HepG2 (cell line): ENCODE results near the gene CAMTA1. TPM values are rescaled to one million over a fixed set of nuclear protein-coding genes. Genes with fewer than 3 reads are reported as not detected.

ENCODE experiments used
- ATAC-seq: fragments of 200-7000 bp; cut with Tn5 transposase; 3 replicates; pipeline ENCODE4 v1.9.1; 2020; ENCODE audit warnings: mild to moderate bottlenecking, moderate library complexity
- BruUV-seq: library from RNA; stranded (reverse); fragments of 400-500 nt; replicated peaks from 2 replicates; lab custom pipeline; 2021; lab: Mats Ljungman, UMichigan
- CTCF ChIA-PET: fragments of 300-600 bp; formaldehyde crosslinking; extraction: SDS; loops from one replicate; lab custom pipeline; 2021; ENCODE audit warnings: low total read pairs, inconsistent platforms, low intra/inter-chr PET ratio; lab: Yijun Ruan, JAX
- POLR2A ChIA-PET: fragments of 350-600 bp; sonication (Branson Sonifier 250); formaldehyde crosslinking; loops from one replicate; lab custom pipeline; 2020; ENCODE audit warnings: antibody characterized with exemption, inconsistent platforms; lab: Yijun Ruan, JAX
- DNase-seq: peaks from one replicate; pipeline ENCODE4 v3.0.0-alpha.2; 2015; ENCODE audit warnings: low spot score
- FAIRE-seq: peaks from 3 replicates; lab custom pipeline; 2011; peaks lifted over from hg19 to GRCh38; lab: Jason Lieb, UNC
- H2AFZ ChIP-seq: one replicate; pipeline ENCODE4 v1.6.1; 2011; ENCODE audit warnings: low read length, inconsistent platforms
- H3K27ac ChIP-seq: fragments of 300-600 bp; 3 replicates; pipeline ENCODE4 v1.8.0; 2011; ENCODE audit warnings: mixed run types, mild to moderate bottlenecking, mixed read lengths, low read length, inconsistent platforms; ENCODE audit not compliant: insufficient read depth; ENCODE audit errors: extremely low read length
- H3K27me3 ChIP-seq, 2 experiments: fragments of 200-600 bp in 1 of 2; 2 replicates in 1 of 2; 3 replicates in 1 of 2; pipeline versions ENCODE4 v1.6.0 to v1.8.0; 2011; ENCODE audit warnings: low read length in 2 of 2, mild to moderate bottlenecking in 2 of 2, moderate library complexity in 2 of 2, inconsistent platforms in 1 of 2; ENCODE audit not compliant: insufficient read depth in 2 of 2, control insufficient read depth in 1 of 2
- H3K36me3 ChIP-seq, 2 experiments: fragments of 200-600 bp in 1 of 2; replicated peaks in 1 of 2; 2 replicates in 1 of 2; 3 replicates in 1 of 2; pipeline versions ENCODE4 v1.5.1 to v1.8.0; 2011; ENCODE audit warnings: low read length in 2 of 2, inconsistent platforms in 1 of 2; ENCODE audit not compliant: insufficient read depth in 2 of 2, control insufficient read depth in 1 of 2
- H3K4me1 ChIP-seq: 2 replicates; pipeline ENCODE4 v1.5.1; 2012; ENCODE audit warnings: low read length, inconsistent platforms; ENCODE audit not compliant: insufficient read depth
- H3K4me2 ChIP-seq: 2 replicates; pipeline ENCODE4 v1.6.0; 2011; ENCODE audit warnings: low read depth, low read length, inconsistent platforms
- H3K4me3 ChIP-seq, 3 experiments: fragments of 200-600 bp in 1 of 3; sonication (generic), shearing (Covaris generic) in 1 of 3; replicated peaks in 1 of 3; 2 replicates each; pipeline ENCODE4 v1.5.1; 2011 to 2016; ENCODE audit warnings: low read length in 3 of 3, inconsistent platforms in 2 of 3, low read depth in 2 of 3, mild to moderate bottlenecking in 2 of 3, control low read depth in 1 of 3, mixed read lengths in 1 of 3; ENCODE audit not compliant: insufficient read depth in 1 of 3
- H3K79me2 ChIP-seq: one replicate; pipeline ENCODE4 v1.6.1; 2011; ENCODE audit warnings: low read length, inconsistent platforms; ENCODE audit not compliant: insufficient read depth
- H3K9ac ChIP-seq: 2 replicates; pipeline ENCODE4 v1.6.0; 2011; ENCODE audit warnings: mild to moderate bottlenecking, low read depth, low read length, inconsistent platforms; ENCODE audit not compliant: insufficient read depth
- H3K9me3 ChIP-seq: 2 replicates; pipeline ENCODE4 v1.5.1; 2012; ENCODE audit warnings: mild to moderate bottlenecking, low read length
- H4K20me1 ChIP-seq: 2 replicates; pipeline ENCODE4 v1.6.0; 2011; ENCODE audit warnings: inconsistent platforms, mild to moderate bottlenecking, low read length, moderate library complexity; ENCODE audit not compliant: insufficient read depth
- AGO1 ChIP-seq: fragments of 200-400 bp; formaldehyde crosslinking; IDR thresholded peaks from 2 replicates; pipeline ENCODE4 v1.6.1; 2017; ENCODE audit warnings: mild to moderate bottlenecking, low read depth, low read length, moderate library complexity; ENCODE audit not compliant: poor library complexity, severe bottlenecking
- ATF7 ChIP-seq, 2 experiments: fragments of 450-650 bp in 1 of 2; sonication (generic) in 1 of 2; formaldehyde crosslinking in 1 of 2; IDR thresholded peaks; 2 replicates each; pipeline versions ENCODE4 v1.4.0 to v1.6.1; 2016 to 2020; ENCODE audit warnings: antibody characterized with exemption in 1 of 2, mild to moderate bottlenecking in 1 of 2, missing genetic modification reagents in 1 of 2
- FOSL1 ChIP-seq: sonication (generic); formaldehyde crosslinking; IDR thresholded peaks from 2 replicates; pipeline ENCODE4 v1.9.0; 2021; ENCODE audit warnings: missing genetic modification reagents, borderline replicate concordance
- HDAC2 ChIP-seq: sonication (generic); formaldehyde crosslinking; IDR thresholded peaks from 2 replicates; pipeline ENCODE4 v1.4.0; 2020; ENCODE audit warnings: missing genetic modification reagents
- KMT2B ChIP-seq: IDR thresholded peaks from 2 replicates; pipeline ENCODE4 v1.6.1; 2016; ENCODE audit warnings: missing genetic modification reagents, missing compliant biosample characterization
- NAIF1 ChIP-seq: sonication (generic); formaldehyde crosslinking; IDR thresholded peaks from 2 replicates; pipeline ENCODE4 v1.5.0; 2020; ENCODE audit warnings: mild to moderate bottlenecking, missing genetic modification reagents, borderline replicate concordance
- RAD21 ChIP-seq: fragments of 450-650 bp; formaldehyde crosslinking; IDR thresholded peaks from 2 replicates; pipeline ENCODE4 v1.5.0; 2020; ENCODE audit warnings: mild to moderate bottlenecking
- RBFOX2 ChIP-seq: fragments of 200-400 bp; formaldehyde crosslinking; IDR thresholded peaks from 2 replicates; pipeline ENCODE4 v1.6.1; 2017; ENCODE audit warnings: low read depth, mild to moderate bottlenecking, low read length
- ZNF331 ChIP-seq: sonication (generic); formaldehyde crosslinking; IDR thresholded peaks from 2 replicates; pipeline ENCODE4 v1.4.0; 2020; ENCODE audit warnings: missing genetic modification reagents
- ZNF430 ChIP-seq: sonication (generic); formaldehyde crosslinking; IDR thresholded peaks from 2 replicates; pipeline ENCODE4 v1.9.0; 2021; ENCODE audit warnings: mild to moderate bottlenecking, missing genetic modification reagents
- ZNF747 ChIP-seq: sonication (generic); formaldehyde crosslinking; IDR thresholded peaks from 2 replicates; pipeline ENCODE4 v1.8.1; 2023; ENCODE audit warnings: missing genetic modification reagents, mild to moderate bottlenecking, borderline replicate concordance
- ZNF839 ChIP-seq: sonication (generic); formaldehyde crosslinking; IDR thresholded peaks from 2 replicates; pipeline ENCODE4 v1.4.0; 2020; ENCODE audit warnings: missing genetic modification reagents, mild to moderate bottlenecking, borderline replicate concordance
- WGBS: methylation state at CpG from one replicate; pipeline ENCODE4 v1.1.6; 2017; ENCODE audit warnings: low lambda C conversion rate; 5-methylcytosine and 5-hydroxymethylcytosine counted together
- in situ Hi-C: cut with HindIII; loops from 2 replicates; pipeline ENCODE4 v1.10.0; 2017; ENCODE audit warnings: low pct_unique_long_range_greater_than_20kb; ENCODE audit not compliant: extremely low pct_ligation_motif_present
- intact Hi-C: fragments of 100-400 bp; cut with micrococcal nuclease; formaldehyde crosslinking; loops from one replicate; pipeline ENCODE4 v1.10.0; 2022; ENCODE audit not compliant: unreplicated experiment
- polyA plus RNA-seq, 8 experiments: library from polyadenylated mRNA; depleted of rRNA in 3 of 8; stranded (reverse) in 7 of 8; unstranded in 1 of 8; fragments of >200 nt; fragmentation: Illumina TruSeq in 4 of 8; extraction: Trizol in 4 of 8; gene quantifications; 2 replicates each; pipeline versions ENCODE4 v1.2.1 to v1.2.3, GENCODE V29; 2011 to 2016; ENCODE audit warnings: low read depth in 4 of 8, missing spikeins in 1 of 8, mixed read lengths in 1 of 8; ENCODE audit not compliant: insufficient read depth in 1 of 8
- total RNA-seq, 5 experiments: library from RNA; depleted of rRNA; stranded (reverse); fragments of >200 nt; fragmentation: Illumina TruSeq; extraction: Trizol; gene quantifications; 2 replicates each; pipeline ENCODE4 v1.2.3, GENCODE V29; 2016; ENCODE audit warnings: low read depth in 1 of 5
- TF ChIP-seq, protein P1 (sequence below): IDR thresholded peaks from 2 replicates; pipeline ENCODE4 v1.6.1; 2016; ENCODE audit warnings: mild to moderate bottlenecking, missing biosample characterization, missing genetic modification reagents
- TF ChIP-seq, protein P2 (sequence below): IDR thresholded peaks from 2 replicates; pipeline ENCODE4 v1.4.0; 2020; ENCODE audit warnings: mild to moderate bottlenecking, missing genetic modification reagents
- TF ChIP-seq, protein P3 (sequence below): sonication (generic); formaldehyde crosslinking; IDR thresholded peaks from 2 replicates; pipeline ENCODE4 v1.5.1; 2020; ENCODE audit warnings: mild to moderate bottlenecking, missing genetic modification reagents, moderate library complexity

Gene CAMTA1
- total and polyA plus RNA-seq, 2 of the 13 experiments (the other 11 are each of a cell fraction or from before 2014, with no cell fraction given) = 25.0 to 36.4 TPM

DNA sequence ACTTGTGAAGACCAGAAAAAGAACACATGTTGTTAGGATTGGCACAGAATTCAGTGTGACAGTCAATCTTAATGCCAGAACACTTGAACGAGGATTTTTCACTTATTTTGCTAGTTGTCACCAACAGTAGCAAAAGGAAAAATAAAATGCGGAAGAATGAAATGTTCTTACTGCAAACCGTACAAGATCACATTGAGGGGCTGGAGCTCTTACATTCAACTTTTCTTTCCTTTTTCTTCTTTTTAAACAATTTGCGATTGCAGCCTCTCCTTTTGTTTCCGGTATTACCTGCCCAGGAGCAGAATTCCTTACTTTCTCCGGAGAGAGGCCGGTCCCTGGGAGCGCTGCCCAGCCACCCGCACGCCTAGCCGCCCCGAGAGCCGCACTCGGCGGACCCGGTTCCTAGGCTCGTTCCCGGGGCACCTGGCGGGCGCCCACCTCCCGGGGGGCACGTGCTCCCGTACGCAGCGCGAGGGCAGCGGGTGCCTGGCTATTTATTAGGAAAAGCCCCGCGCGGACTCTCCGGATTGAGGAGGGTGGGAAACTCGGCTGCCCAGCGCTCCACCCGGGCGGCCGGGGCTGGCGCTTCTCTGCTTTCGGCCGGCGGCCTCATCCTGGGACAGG is 1.2 kb upstream of the CAMTA1 start:
- peaks cover 32% of the 10 kb centered on the region for H3K79me2 ChIP-seq
- under 1% methylated on average over 26 of the region's 40 CpGs for WGBS
- no peaks in the 10 kb centered on the region for H3K9me3 ChIP-seq
- no TSS peak for BruUV-seq
- ATAC-seq = peak; percentile 4
- H3K27ac ChIP-seq = peak overlapping the region; percentile 98
- H3K4me3 ChIP-seq = peak overlapping the region; percentile 83 to 97 (median 83)
- in situ Hi-C loops = no loop called here
- intact Hi-C loops = loop anchor here (10.0 kb wide), 1 partner anchor 59 kb away; no protein-coding TSS in a partner anchor
- FAIRE-seq = no peak
- H2AFZ ChIP-seq = no peak overlapping the region
- H3K36me3 ChIP-seq = no peaks in the 10 kb centered on the region; a peak in 1 of 5 replicates
- peaks cover 20% of the 10 kb centered on the region for H4K20me1 ChIP-seq
- ChIA-PET CTCF (no interaction called here), POLR2A (interaction anchor here (0.6 to 2.2 kb wide), 13 partner anchors 13 to 336 kb away, joined by 3 to 21 read pairs (median 4); partner anchors contain the start of gene DNAJC11)
- no peaks in the 10 kb centered on the region for H3K27me3 ChIP-seq
- no peak for DNase-seq
- peak overlapping the region; percentile 94 for H3K4me2 ChIP-seq
- H3K4me1 ChIP-seq = peaks cover 38% of the 10 kb centered on the region
- H3K9ac ChIP-seq = peak overlapping the region; percentile 91
- TF ChIP-seq RAD21 (CRISPR knock-in tag) (peak; percentile 14; the same call in 1 of the 2 replicates), ZNF839 (no peak), ZNF430 (CRISPR knock-in tag) (peak; percentile 73), RBFOX2 (peak; percentile 73), ATF7 (IDR thresholded peaks at IDR 0.05) (no peak), ATF7 (CRISPR knock-in tag; IDR thresholded peaks at IDR 0.05) (no peak), KMT2B (CRISPR knock-in tag) (0 out of 2 replicates have a peak, but pooled peaks have one; percentile 29), ZNF747 (CRISPR knock-in tag) (no peak), NAIF1 (CRISPR knock-in tag) (no peak), FOSL1 (CRISPR knock-in tag) (peak; percentile 71; the same call in 1 of the 2 replicates), ZNF331 (peak; percentile 8; the same call in 1 of the 2 replicates), HDAC2 (CRISPR knock-in tag) (0 out of 2 replicates have a peak, but pooled peaks have one; percentile 7), AGO1 (peak; percentile 66)
- TF ChIP-seq, protein P1, sequence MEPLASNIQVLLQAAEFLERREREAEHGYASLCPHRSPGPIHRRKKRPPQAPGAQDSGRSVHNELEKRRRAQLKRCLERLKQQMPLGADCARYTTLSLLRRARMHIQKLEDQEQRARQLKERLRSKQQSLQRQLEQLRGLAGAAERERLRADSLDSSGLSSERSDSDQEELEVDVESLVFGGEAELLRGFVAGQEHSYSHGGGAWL (CRISPR knock-in tag) = peak; percentile 60; the same call in 1 of the 2 replicates
- TF ChIP-seq, protein P2, sequence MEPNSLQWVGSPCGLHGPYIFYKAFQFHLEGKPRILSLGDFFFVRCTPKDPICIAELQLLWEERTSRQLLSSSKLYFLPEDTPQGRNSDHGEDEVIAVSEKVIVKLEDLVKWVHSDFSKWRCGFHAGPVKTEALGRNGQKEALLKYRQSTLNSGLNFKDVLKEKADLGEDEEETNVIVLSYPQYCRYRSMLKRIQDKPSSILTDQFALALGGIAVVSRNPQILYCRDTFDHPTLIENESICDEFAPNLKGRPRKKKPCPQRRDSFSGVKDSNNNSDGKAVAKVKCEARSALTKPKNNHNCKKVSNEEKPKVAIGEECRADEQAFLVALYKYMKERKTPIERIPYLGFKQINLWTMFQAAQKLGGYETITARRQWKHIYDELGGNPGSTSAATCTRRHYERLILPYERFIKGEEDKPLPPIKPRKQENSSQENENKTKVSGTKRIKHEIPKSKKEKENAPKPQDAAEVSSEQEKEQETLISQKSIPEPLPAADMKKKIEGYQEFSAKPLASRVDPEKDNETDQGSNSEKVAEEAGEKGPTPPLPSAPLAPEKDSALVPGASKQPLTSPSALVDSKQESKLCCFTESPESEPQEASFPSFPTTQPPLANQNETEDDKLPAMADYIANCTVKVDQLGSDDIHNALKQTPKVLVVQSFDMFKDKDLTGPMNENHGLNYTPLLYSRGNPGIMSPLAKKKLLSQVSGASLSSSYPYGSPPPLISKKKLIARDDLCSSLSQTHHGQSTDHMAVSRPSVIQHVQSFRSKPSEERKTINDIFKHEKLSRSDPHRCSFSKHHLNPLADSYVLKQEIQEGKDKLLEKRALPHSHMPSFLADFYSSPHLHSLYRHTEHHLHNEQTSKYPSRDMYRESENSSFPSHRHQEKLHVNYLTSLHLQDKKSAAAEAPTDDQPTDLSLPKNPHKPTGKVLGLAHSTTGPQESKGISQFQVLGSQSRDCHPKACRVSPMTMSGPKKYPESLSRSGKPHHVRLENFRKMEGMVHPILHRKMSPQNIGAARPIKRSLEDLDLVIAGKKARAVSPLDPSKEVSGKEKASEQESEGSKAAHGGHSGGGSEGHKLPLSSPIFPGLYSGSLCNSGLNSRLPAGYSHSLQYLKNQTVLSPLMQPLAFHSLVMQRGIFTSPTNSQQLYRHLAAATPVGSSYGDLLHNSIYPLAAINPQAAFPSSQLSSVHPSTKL (CRISPR knock-in tag) = 0 out of 2 replicates have a peak, but pooled peaks have one; percentile 2
- TF ChIP-seq, protein P3, sequence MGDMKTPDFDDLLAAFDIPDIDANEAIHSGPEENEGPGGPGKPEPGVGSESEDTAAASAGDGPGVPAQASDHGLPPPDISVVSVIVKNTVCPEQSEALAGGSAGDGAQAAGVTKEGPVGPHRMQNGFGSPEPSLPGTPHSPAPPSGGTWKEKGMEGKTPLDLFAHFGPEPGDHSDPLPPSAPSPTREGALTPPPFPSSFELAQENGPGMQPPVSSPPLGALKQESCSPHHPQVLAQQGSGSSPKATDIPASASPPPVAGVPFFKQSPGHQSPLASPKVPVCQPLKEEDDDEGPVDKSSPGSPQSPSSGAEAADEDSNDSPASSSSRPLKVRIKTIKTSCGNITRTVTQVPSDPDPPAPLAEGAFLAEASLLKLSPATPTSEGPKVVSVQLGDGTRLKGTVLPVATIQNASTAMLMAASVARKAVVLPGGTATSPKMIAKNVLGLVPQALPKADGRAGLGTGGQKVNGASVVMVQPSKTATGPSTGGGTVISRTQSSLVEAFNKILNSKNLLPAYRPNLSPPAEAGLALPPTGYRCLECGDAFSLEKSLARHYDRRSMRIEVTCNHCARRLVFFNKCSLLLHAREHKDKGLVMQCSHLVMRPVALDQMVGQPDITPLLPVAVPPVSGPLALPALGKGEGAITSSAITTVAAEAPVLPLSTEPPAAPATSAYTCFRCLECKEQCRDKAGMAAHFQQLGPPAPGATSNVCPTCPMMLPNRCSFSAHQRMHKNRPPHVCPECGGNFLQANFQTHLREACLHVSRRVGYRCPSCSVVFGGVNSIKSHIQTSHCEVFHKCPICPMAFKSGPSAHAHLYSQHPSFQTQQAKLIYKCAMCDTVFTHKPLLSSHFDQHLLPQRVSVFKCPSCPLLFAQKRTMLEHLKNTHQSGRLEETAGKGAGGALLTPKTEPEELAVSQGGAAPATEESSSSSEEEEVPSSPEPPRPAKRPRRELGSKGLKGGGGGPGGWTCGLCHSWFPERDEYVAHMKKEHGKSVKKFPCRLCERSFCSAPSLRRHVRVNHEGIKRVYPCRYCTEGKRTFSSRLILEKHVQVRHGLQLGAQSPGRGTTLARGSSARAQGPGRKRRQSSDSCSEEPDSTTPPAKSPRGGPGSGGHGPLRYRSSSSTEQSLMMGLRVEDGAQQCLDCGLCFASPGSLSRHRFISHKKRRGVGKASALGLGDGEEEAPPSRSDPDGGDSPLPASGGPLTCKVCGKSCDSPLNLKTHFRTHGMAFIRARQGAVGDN (CRISPR knock-in tag) = peak; percentile 74; the same call in 1 of the 2 replicates
